ENCODE data around the gene NDUFB2.

DNA sequence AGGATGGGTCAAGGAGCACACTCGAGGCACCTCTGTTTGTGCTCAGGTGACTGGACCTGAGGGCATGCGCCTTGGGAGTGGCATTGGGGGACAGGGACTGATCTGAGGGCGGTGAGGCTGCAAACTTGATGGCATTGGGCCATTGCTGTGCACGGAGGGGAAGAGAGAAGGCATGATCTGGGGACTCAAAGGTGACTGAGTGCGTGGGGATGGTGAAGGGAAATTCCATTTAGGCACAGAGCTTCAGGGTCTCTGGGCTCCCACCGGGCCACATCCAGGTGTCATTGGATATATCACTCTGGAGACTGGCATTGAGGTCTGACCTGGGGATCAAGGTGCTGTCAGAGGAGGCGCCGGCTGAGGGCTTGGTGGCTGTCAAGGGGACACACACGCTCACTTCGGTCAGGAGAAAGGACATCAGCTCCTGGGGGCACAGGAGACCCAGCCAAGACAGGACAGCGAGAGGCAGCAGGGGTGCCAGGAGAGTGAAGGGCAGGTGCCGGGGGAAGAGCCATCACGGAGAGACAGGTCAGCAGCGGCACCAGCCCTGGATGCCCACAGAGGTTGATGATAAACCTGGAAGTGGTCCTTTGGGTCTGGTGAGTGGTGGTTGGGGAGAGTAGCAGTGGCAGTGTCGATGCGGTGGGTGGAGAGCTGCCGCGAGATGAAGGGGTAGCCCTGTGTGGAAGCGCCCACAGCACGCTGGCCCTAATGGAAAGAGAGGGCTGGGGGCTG, 18.3 kb upstream of the NDUFB2 start:
- TF ChIP-seq POLR2A (IDR thresholded peaks at IDR 0.05; ENCODE audit: low read depth, low read length), result no peak
- no peak for TF ChIP-seq POLR2AphosphoS5 (IDR thresholded peaks at IDR 0.05; ENCODE audit: insufficient read depth, low read depth, low read length)
